GM23338 (cell line): ENCODE data around the gene ETV3. TPM values are rescaled to one million over a fixed set of nuclear protein-coding genes. Genes with fewer than 3 reads are reported as not detected.
A peak's percentile ranks its signal among the peaks of the same experiment; 100 is the strongest.
"Not testable (repeated sequence)": the region's sequence is repeated elsewhere in the genome, so short reads cannot be mapped to it uniquely, and the experiment has no call there.

ENCODE experiments used
- ATAC-seq: fragments of 200-7000 bp; cut with Tn5 transposase; 3 replicates; pipeline ENCODE4 v1.9.1; 2020
- DNase-seq: peaks from one replicate; pipeline ENCODE4 v3.0.0-alpha.2; 2015; ENCODE audit warnings: low spot score
- H2AFZ ChIP-seq: fragments of 200-600 bp; sonication (generic); 2 replicates; pipeline ENCODE4 v1.8.0; 2016; ENCODE audit warnings: antibody characterized with exemption, mild to moderate bottlenecking, moderate library complexity
- H3F3A ChIP-seq: fragments of 200-600 bp; sonication (generic); replicated peaks from 2 replicates; pipeline ENCODE4 v1.8.0; 2017; ENCODE audit warnings: antibody characterized with exemption, mixed run types, low read depth
- H3K27ac ChIP-seq: fragments of 200-600 bp; sonication (generic); 2 replicates; pipeline ENCODE4 v1.6.1; 2016; ENCODE audit warnings: low read depth
- H3K27me3 ChIP-seq: fragments of 200-600 bp; sonication (generic); 2 replicates; pipeline ENCODE4 v1.8.0; 2016; ENCODE audit warnings: mild to moderate bottlenecking, mixed run types, moderate library complexity; ENCODE audit not compliant: insufficient read depth
- H3K36me3 ChIP-seq: fragments of 200-600 bp; sonication (generic); 2 replicates; pipeline ENCODE4 v1.8.0; 2016; ENCODE audit warnings: mild to moderate bottlenecking; ENCODE audit not compliant: insufficient read depth
- H3K4me1 ChIP-seq: fragments of 200-600 bp; sonication (generic); 2 replicates; pipeline ENCODE4 v1.8.0; 2016; ENCODE audit warnings: mild to moderate bottlenecking, moderate library complexity; ENCODE audit not compliant: insufficient read depth
- H3K4me2 ChIP-seq: fragments of 200-600 bp; sonication (generic); 2 replicates; pipeline ENCODE4 v1.7.1; 2017; ENCODE audit warnings: mixed run types
- H3K4me3 ChIP-seq: fragments of 200-600 bp; sonication (generic); 2 replicates; pipeline ENCODE4 v1.6.1; 2016; ENCODE audit warnings: mixed run types
- H3K79me2 ChIP-seq: fragments of 200-600 bp; sonication (generic); replicated peaks from 2 replicates; pipeline ENCODE4 v1.8.0; 2017; ENCODE audit warnings: mild to moderate bottlenecking; ENCODE audit not compliant: insufficient read depth
- H3K9me2 ChIP-seq: fragments of 200-600 bp; sonication (generic); 2 replicates; pipeline ENCODE4 v1.8.0; 2017; ENCODE audit not compliant: insufficient read depth
- H4K20me1 ChIP-seq: fragments of 200-600 bp; sonication (generic); replicated peaks from 2 replicates; pipeline ENCODE4 v1.8.0; 2017; ENCODE audit warnings: mild to moderate bottlenecking; ENCODE audit not compliant: insufficient read depth
- H3K27ac Mint-ChIP-seq: 2 replicates; pipeline ENCODE4 v1.8.0; 2020; ENCODE audit warnings: inconsistent platforms, mild to moderate bottlenecking, moderate library complexity, mixed read lengths
- H3K27me3 Mint-ChIP-seq: 3 replicates; pipeline ENCODE4 v1.8.0; 2022; ENCODE audit warnings: low read depth, mild to moderate bottlenecking, moderate library complexity, mixed read lengths, inconsistent platforms; ENCODE audit not compliant: insufficient read depth, poor library complexity
- H3K36me3 Mint-ChIP-seq: 3 replicates; pipeline ENCODE4 v1.8.0; 2021; ENCODE audit warnings: low read depth, mild to moderate bottlenecking, inconsistent platforms, moderate library complexity, mixed read lengths
- H3K4me1 Mint-ChIP-seq: 3 replicates; pipeline ENCODE4 v1.8.0; 2020; ENCODE audit warnings: mild to moderate bottlenecking, inconsistent platforms, mixed read lengths
- H3K4me3 Mint-ChIP-seq: 3 replicates; pipeline ENCODE4 v1.8.0; 2021; ENCODE audit warnings: moderate library complexity, mild to moderate bottlenecking, inconsistent platforms, mixed read lengths
- H3K9me3 Mint-ChIP-seq: 3 replicates; pipeline ENCODE4 v1.8.0; 2020; ENCODE audit warnings: moderate library complexity, mild to moderate bottlenecking, inconsistent platforms, mixed read lengths
- CREB1 ChIP-seq: fragments of 250-450 bp; sonication (Bioruptor Pico); IDR thresholded peaks from 2 replicates; pipeline ENCODE4 v1.5.0; 2020; ENCODE audit warnings: low read depth, mild to moderate bottlenecking, moderate library complexity
- NANOG ChIP-seq: IDR thresholded peaks from 2 replicates; pipeline ENCODE4 v1.6.1; 2016; ENCODE audit warnings: antibody characterized with exemption, borderline replicate concordance
- POLR2AphosphoS5 ChIP-seq: IDR thresholded peaks from 2 replicates; pipeline ENCODE4 v1.6.1; 2016; ENCODE audit warnings: antibody characterized with exemption, low read depth
- STAT1 ChIP-seq: IDR thresholded peaks from one replicate; pipeline ENCODE4 v1.6.1; 2016; ENCODE audit warnings: antibody characterized with exemption; ENCODE audit not compliant: unreplicated experiment
- ZNF331 ChIP-seq: fragments of 250-450 bp; sonication (Bioruptor Pico); IDR thresholded peaks from 2 replicates; pipeline ENCODE4 v1.5.0; 2020; ENCODE audit warnings: low read depth, mild to moderate bottlenecking, moderate library complexity
- ZNF462 ChIP-seq: fragments of 250-450 bp; sonication (Bioruptor Pico); IDR thresholded peaks from 2 replicates; pipeline ENCODE4 v1.5.0; 2020; ENCODE audit warnings: mild to moderate bottlenecking, moderate library complexity
- polyA plus RNA-seq: library from polyadenylated mRNA; unstranded; fragments of >200 nt; fragmentation: Nextera tagmentation; extraction: Ambion mirVana; gene quantifications from 2 replicates; pipeline ENCODE4 v1.2.1, GENCODE V29; 2016
- total RNA-seq: library from RNA; depleted of rRNA; stranded (reverse); fragments of >200 nt; shearing (Covaris generic); gene quantifications from 2 replicates; pipeline ENCODE4 v1.2.3, GENCODE V29; 2014

The ETV3 gene
- total and polyA plus RNA-seq, 2 experiments from 2014 or later, result 8.1 to 19.6 TPM

DNA sequence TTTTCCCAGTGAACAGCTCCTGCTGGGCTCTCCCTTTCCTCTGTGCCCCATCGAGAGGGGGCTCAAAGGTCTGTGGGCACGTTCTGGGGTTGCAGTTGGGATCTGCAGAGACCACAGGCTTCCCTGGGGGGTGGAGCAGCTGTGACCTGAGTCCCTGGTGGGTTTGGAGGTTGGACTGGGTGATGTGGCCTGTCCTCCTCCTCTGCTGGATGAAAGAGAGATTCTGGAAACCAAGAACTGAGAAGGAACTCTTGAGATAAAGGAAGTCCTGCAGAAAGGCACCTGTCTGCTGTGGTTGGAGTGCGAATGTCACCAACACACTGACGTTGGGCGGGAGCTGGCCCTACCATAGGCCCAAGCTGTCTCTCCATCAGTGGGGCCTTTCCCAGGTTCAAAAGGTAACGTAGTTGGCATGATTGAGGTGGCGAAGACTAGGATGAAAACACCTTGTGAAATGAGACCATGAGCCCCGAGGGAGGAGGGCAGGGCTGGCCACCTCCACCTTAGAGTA lies 35.8 kb upstream of the ETV3 start:
- Histone ChIP-seq H2AFZ (no peak overlapping the region), H3K79me2 (no peaks in the 10 kb centered on the region), H3K4me2 (no peak overlapping the region), H3K27ac (no peak overlapping the region), H3F3A (no peaks in the 10 kb centered on the region; the same call in 1 of the 2 replicates), H3K4me1 (no peaks in the 10 kb centered on the region), H3K9me2 (no peaks in the 10 kb centered on the region), H3K4me3 (no peak overlapping the region), H3K36me3 (no peaks in the 10 kb centered on the region), H4K20me1 (no peaks in the 10 kb centered on the region), H3K27me3 (no peaks in the 10 kb centered on the region)
- TF ChIP-seq NANOG (no peak), ZNF462 (CRISPR knock-in tag) (no peak), CREB1 (CRISPR knock-in tag) (no peak), STAT1 (no peak), POLR2AphosphoS5 (no peak), ZNF331 (CRISPR knock-in tag) (no peak)
- Mint-ChIP-seq H3K36me3 (no peaks in the 10 kb centered on the region), H3K4me1 (peaks cover 17% of the 10 kb centered on the region), H3K9me3 (no peaks in the 10 kb centered on the region), H3K27me3 (peaks cover 10% of the 10 kb centered on the region), H3K4me3 (no peak overlapping the region), H3K27ac (no peak overlapping the region)
- DNase-seq (no peak), ATAC-seq (no peak)

GRCh38 chr1:157173241-157173640 lies 35.0 kb upstream of the ETV3 start:
- not testable (repeated sequence) for H2AFZ ChIP-seq, H3K27me3 ChIP-seq, H3K9me3 Mint-ChIP-seq, H3K4me3 Mint-ChIP-seq, H3K36me3 Mint-ChIP-seq, DNase-seq, H3F3A ChIP-seq, H3K27ac ChIP-seq, H3K9me2 ChIP-seq, H3K27ac Mint-ChIP-seq, ATAC-seq, H3K36me3 ChIP-seq, H3K79me2 ChIP-seq, H4K20me1 ChIP-seq, H3K4me3 ChIP-seq, H3K4me2 ChIP-seq, H3K4me1 ChIP-seq, H3K27me3 Mint-ChIP-seq
- peaks cover 13% of the 10 kb centered on the region for H3K4me1 Mint-ChIP-seq

GRCh38 chr1:157172591-157172990 lies 34.4 kb upstream of the ETV3 start:
- H3K4me3 Mint-ChIP-seq, H3F3A ChIP-seq, H3K4me3 ChIP-seq, H3K9me2 ChIP-seq, H3K27ac Mint-ChIP-seq, H3K79me2 ChIP-seq, H3K4me1 Mint-ChIP-seq, H2AFZ ChIP-seq, H3K27me3 ChIP-seq, DNase-seq, H3K36me3 ChIP-seq, H4K20me1 ChIP-seq, H3K4me2 ChIP-seq, H3K36me3 Mint-ChIP-seq, H3K27ac ChIP-seq, H3K27me3 Mint-ChIP-seq, H3K4me1 ChIP-seq, H3K9me3 Mint-ChIP-seq: not testable (repeated sequence)
- peak; percentile 10; the same call in 1 of the 3 replicates for ATAC-seq
